ENCODE data around the gene NAP1L4.

The NAP1L4 gene

GRCh38 chr11:3010521-3011275 lies 18.6 kb upstream of the NAP1L4 start:
- DNase-seq (ENCODE audit: low spot score), result no peak

- no peak for DNase-seq (ENCODE audit: low spot score)
Observed at GRCh38 chr11:3010004-3010403, 17.9 kb upstream of the NAP1L4 start.

GRCh38 chr11:3009481-3009880 lies 17.4 kb upstream of the NAP1L4 start:
- no peak for DNase-seq (ENCODE audit: low spot score)

- DNase-seq (ENCODE audit: low spot score), result no peak
Observed at GRCh38 chr11:3008746-3009336, 16.7 kb upstream of the NAP1L4 start.

- DNase-seq (ENCODE audit: low spot score), result no peak
Observed at GRCh38 chr11:3007404-3008010, 15.4 kb upstream of the NAP1L4 start.

- no peak for DNase-seq (ENCODE audit: low spot score)
Observed at GRCh38 chr11:3006505-3007260, 14.6 kb upstream of the NAP1L4 start.

- DNase-seq (ENCODE audit: low spot score), result no peak
Observed at GRCh38 chr11:3004481-3004880, 12.4 kb upstream of the NAP1L4 start.

GRCh38 chr11:3003396-3004231 lies 11.5 kb upstream of the NAP1L4 start:
- DNase-seq (ENCODE audit: low spot score), result peak; percentile 48

GRCh38 chr11:3002871-3003270 lies 10.7 kb upstream of the NAP1L4 start:
- DNase-seq (ENCODE audit: low spot score), result peak; percentile 46

- peak; percentile 53 for DNase-seq (ENCODE audit: low spot score)
Observed at GRCh38 chr11:3002351-3002861, 10.3 kb upstream of the NAP1L4 start.

GRCh38 chr11:3001496-3001895 lies 9.4 kb upstream of the NAP1L4 start:
- DNase-seq (ENCODE audit: low spot score), result peak; percentile 53

- DNase-seq (ENCODE audit: low spot score), result peak; percentile 68
Observed at GRCh38 chr11:3000032-3000961, 8.2 kb upstream of the NAP1L4 start.

GRCh38 chr11:2999464-2999998 lies 7.4 kb upstream of the NAP1L4 start:
- DNase-seq (ENCODE audit: low spot score), result peak; percentile 51

GRCh38 chr11:2998073-2998850 lies 6.1 kb upstream of the NAP1L4 start:
- peak; percentile 18 for DNase-seq (ENCODE audit: low spot score)

GRCh38 chr11:2997406-2997805 lies 5.3 kb upstream of the NAP1L4 start:
- DNase-seq (ENCODE audit: low spot score), result peak; percentile 50

GRCh38 chr11:2996976-2997375 lies 4.8 kb upstream of the NAP1L4 start:
- peak; percentile 3 for DNase-seq (ENCODE audit: low spot score)

- DNase-seq (ENCODE audit: low spot score), result peak; percentile 56
Observed at GRCh38 chr11:2995893-2996554, 3.9 kb upstream of the NAP1L4 start.

GRCh38 chr11:2995031-2995561 lies 3.0 kb upstream of the NAP1L4 start:
- peak; percentile 54 for DNase-seq (ENCODE audit: low spot score)
